Measurements from ENCODE around the gene CAMK2G.

DNA sequence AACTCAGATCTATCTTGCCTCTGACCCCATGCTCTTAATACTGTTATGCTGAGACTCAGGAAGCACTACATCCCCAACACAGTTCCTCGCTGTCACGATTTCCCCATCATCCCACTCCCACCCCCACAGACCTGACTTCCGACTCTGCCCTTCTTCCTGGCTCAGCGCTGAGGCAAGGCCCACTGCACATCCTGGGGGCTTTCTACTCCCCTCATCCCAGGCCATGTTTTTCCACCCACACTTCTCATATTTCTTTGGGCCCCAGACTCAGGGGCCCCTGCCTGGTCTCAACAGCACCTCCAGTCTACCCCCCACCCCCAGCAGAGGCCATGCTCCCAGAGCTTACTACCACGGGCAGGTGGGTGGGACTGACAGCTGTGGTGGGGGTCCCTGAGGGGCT is 55.3 kb downstream of the CAMK2G start:
- TF ChIP-seq, protein P1, sequence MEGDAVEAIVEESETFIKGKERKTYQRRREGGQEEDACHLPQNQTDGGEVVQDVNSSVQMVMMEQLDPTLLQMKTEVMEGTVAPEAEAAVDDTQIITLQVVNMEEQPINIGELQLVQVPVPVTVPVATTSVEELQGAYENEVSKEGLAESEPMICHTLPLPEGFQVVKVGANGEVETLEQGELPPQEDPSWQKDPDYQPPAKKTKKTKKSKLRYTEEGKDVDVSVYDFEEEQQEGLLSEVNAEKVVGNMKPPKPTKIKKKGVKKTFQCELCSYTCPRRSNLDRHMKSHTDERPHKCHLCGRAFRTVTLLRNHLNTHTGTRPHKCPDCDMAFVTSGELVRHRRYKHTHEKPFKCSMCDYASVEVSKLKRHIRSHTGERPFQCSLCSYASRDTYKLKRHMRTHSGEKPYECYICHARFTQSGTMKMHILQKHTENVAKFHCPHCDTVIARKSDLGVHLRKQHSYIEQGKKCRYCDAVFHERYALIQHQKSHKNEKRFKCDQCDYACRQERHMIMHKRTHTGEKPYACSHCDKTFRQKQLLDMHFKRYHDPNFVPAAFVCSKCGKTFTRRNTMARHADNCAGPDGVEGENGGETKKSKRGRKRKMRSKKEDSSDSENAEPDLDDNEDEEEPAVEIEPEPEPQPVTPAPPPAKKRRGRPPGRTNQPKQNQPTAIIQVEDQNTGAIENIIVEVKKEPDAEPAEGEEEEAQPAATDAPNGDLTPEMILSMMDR (IDR thresholded peaks at IDR 0.05), result no peak
- TF ChIP-seq POLR2AphosphoS5 (IDR thresholded peaks at IDR 0.05; ENCODE audit: insufficient read depth in 1 of 2, low read depth in 1 of 2), result no peak
- TF ChIP-seq POLR2A (IDR thresholded peaks at IDR 0.05), result no peak

All from vagina (tissue), 2 donors.